GM12801 (cell line): ENCODE measurements around the gene ADGRF5.

ENCODE experiments used
- CTCF ChIP-seq: IDR thresholded peaks from one replicate; pipeline ENCODE4 v1.5.1; 2011; ENCODE audit warnings: control low read depth; ENCODE audit not compliant: insufficient read length; ENCODE audit errors: extremely low read depth

The ADGRF5 gene

GRCh38 chr6:46903175-46903574, 18.6 kb downstream of the ADGRF5 start:
- no peak for TF ChIP-seq CTCF

GRCh38 chr6:46901882-46902314, 19.8 kb downstream of the ADGRF5 start:
- TF ChIP-seq CTCF, result no peak

GRCh38 chr6:46900266-46900665, 21.5 kb downstream of the ADGRF5 start:
- no peak for TF ChIP-seq CTCF

- TF ChIP-seq CTCF, result no peak
Observed at GRCh38 chr6:46899659-46900058, 22.1 kb downstream of the ADGRF5 start.

- TF ChIP-seq CTCF, result no peak
Observed at GRCh38 chr6:46898006-46898405, 23.7 kb downstream of the ADGRF5 start.

- TF ChIP-seq CTCF, result no peak
Observed at GRCh38 chr6:46896871-46897270, 24.9 kb downstream of the ADGRF5 start.

GRCh38 chr6:46895930-46896329, 25.8 kb downstream of the ADGRF5 start:
- no peak for TF ChIP-seq CTCF

GRCh38 chr6:46894433-46894832, 27.3 kb downstream of the ADGRF5 start:
- no peak for TF ChIP-seq CTCF
